NCI-H2081 treated with DMSO at 0.1 percent for 48 hours (cell line): ENCODE measurements around the gene RXRA.

Experiments used
- DNase-seq: peaks from one replicate; lab custom pipeline; 2025; lab: John Stamatoyannopoulos, UW

The RXRA gene

GRCh38 chr9:134367061-134367460, 40.8 kb downstream of the RXRA start:
- no peak for DNase-seq

- no peak for DNase-seq
Measured at GRCh38 chr9:134367791-134368490, 41.7 kb downstream of the RXRA start.

- no peak for DNase-seq
Measured at GRCh38 chr9:134368571-134368970, 42.3 kb downstream of the RXRA start.

- DNase-seq: no peak
Measured at GRCh38 chr9:134369416-134370212, 43.4 kb downstream of the RXRA start.

- DNase-seq: no peak
Measured at GRCh38 chr9:134370213-134370492, 43.9 kb downstream of the RXRA start.

GRCh38 chr9:134370638-134371037, 44.4 kb downstream of the RXRA start:
- no peak for DNase-seq

GRCh38 chr9:134371731-134372130, 45.5 kb downstream of the RXRA start:
- DNase-seq: no peak

- no peak for DNase-seq
Measured at GRCh38 chr9:134372581-134373267, 46.5 kb downstream of the RXRA start.

GRCh38 chr9:134373269-134373668, 47.0 kb downstream of the RXRA start:
- DNase-seq: no peak

GRCh38 chr9:134373953-134374300, 47.7 kb downstream of the RXRA start:
- no peak for DNase-seq

GRCh38 chr9:134374301-134375010, 48.2 kb downstream of the RXRA start:
- DNase-seq: no peak

- no peak for DNase-seq
Measured at GRCh38 chr9:134375011-134375390, 48.7 kb downstream of the RXRA start.

GRCh38 chr9:134375430-134376385, 49.5 kb downstream of the RXRA start:
- no peak for DNase-seq

GRCh38 chr9:134376386-134377142, 50.3 kb downstream of the RXRA start:
- DNase-seq: no peak

GRCh38 chr9:134377143-134377484, 50.9 kb downstream of the RXRA start:
- DNase-seq: no peak

- DNase-seq: no peak
Measured at GRCh38 chr9:134377976-134378375, 51.7 kb downstream of the RXRA start.

- DNase-seq: no peak
Measured at GRCh38 chr9:134378901-134379338, 52.7 kb downstream of the RXRA start.

- no peak for DNase-seq
Measured at GRCh38 chr9:134379831-134380365, 53.6 kb downstream of the RXRA start.

GRCh38 chr9:134380542-134381271, 54.5 kb downstream of the RXRA start:
- no peak for DNase-seq

- DNase-seq: no peak
Measured at GRCh38 chr9:134381272-134381661, 55.0 kb downstream of the RXRA start.
